GM23338 (cell line): Measurements from ENCODE around the gene GLOD5.

Experiments
- CTCF ChIP-seq, 2 experiments: fragments of 200-600 bp in 1 of 2; sonication (generic) in 1 of 2; conservative IDR thresholded peaks; 2 replicates each; pipeline versions ENCODE4 v1.5.1 to v1.6.1; 2016 to 2017; ENCODE audit warnings: antibody characterized with exemption in 2 of 2, low read depth in 2 of 2, mild to moderate bottlenecking in 2 of 2, moderate library complexity in 1 of 2
- POLR2AphosphoS5 ChIP-seq: IDR thresholded peaks from 2 replicates; pipeline ENCODE4 v1.6.1; 2016; ENCODE audit warnings: antibody characterized with exemption, low read depth

GRCh38 chrX:48781705-48782104 is 20.2 kb downstream of the GLOD5 start:
- TF ChIP-seq POLR2AphosphoS5 (no peak), CTCF (conservative IDR thresholded peaks at IDR 0.05; ENCODE audit: low read depth in 2 of 2) (no peak)
